Fibroblast of the conjunctiva (primary cell): ENCODE data around the gene EEF1E1.
"Not testable (repeated sequence)": the region's sequence is repeated elsewhere in the genome, so short reads cannot be mapped to it uniquely, and the experiment has no call there.

Source experiments
- DNase-seq: peaks from one replicate; pipeline ENCODE4 v3.0.0-alpha.2; 2010; ENCODE audit warnings: low read depth

EEF1E1 gene

DNA sequence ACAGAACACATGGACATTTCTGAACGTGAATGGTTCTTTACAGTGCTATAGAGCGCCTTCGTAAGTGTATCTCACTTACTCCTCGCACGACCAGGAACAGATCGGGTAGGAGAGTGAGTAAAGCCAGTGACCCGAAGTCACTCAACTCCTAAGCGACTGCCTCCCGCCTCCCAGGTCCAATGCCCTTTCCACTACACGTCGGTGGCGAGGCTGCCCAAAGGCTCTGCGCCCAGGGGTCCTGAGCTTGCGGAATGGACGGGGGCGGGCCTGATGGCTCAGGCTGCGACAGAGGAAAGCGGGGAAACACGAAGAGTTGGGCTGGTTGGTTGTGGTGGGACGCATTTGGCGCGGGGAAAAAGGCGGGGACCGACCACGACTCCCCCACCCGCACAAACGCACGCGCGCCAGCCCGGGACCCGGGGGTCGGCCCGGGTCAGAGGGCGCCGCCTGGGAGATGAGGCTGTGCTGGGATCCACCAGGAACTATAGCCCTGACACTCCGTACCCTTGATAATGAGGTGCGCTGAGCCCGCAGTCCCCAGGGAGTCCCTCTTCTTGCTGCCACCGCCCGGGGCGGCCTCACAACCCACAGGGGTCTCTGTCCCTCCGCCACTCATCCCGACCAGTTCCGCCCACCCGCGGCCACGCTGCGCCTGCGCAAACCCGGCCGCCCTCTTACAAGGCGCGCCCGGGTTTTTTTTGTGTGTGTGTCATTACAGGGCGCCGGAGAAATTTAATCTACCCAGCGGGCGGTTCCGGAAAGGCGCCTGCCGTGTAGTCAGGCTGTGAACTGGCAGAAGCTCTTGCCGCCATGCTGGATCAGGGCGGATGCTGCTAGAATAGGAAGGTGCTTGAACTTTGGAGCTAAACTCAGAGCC, 38.3 kb downstream of the EEF1E1 start, which contains the start of gene BLOC1S5:
TSS of gene BLOC1S5 (minus strand) at position 629 of the 877 bp plus-strand sequence. CDS start at position 616, 13 bp downstream.
- DNase-seq = peak; percentile 96

DNA sequence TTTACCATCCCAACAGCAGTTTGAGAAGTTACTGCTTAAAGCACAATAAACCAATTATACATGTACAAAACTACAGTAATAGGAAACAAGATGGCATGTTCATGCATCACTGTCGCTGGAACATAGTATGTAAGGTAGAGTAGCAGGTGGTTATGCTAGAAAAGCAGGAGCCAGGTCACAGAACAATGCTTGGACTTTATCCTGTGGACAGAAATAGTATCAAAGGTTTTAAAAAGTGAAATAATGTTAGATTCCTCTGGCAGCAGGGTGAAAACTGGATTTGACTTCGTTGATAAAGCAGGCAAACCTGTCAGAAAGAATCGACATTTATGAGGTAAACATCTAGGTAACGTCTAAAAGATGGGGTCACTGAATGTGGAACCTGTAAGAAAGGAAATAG, 40.6 kb downstream of the EEF1E1 start:
- no peak for DNase-seq

DNA sequence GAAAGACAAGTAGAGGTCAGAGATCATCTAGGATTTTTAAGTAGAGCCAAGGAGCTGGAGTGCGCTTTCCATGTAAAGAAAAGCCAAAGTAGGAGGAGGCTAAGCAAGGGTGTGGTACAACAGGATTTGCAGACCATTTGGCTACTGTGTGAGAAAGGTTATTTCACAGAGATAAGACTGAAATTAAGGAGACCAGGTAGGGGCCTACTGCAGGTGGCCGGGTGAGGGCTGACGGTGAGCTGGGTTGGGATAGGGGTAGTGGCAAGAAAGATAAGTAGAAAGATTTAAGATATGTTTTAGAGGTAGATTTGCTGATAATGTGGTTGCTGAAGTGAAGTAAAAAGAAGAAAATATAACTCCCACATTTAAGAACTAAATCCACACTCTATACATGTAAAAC, 42.0 kb downstream of the EEF1E1 start:
- no peak for DNase-seq

DNA sequence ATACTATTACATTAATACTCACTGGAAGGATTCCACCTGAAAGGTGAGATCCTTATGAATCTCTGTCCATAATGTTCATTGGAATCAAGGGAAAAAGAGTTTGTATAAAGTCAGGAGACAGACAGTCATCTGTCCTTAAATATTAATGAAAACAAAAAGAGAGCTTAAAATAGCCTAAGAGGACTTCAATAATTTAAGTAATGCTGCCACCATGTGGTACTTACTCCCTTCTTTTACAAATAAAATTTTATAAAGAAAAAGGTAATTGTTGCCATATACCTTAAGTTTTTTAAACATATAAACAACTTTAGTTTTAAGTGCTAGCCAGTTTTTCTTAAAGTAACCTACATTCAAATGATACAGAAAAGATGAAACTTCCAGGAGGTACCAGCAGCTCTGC, 43.2 kb downstream of the EEF1E1 start:
- DNase-seq = peak; percentile 38

DNA sequence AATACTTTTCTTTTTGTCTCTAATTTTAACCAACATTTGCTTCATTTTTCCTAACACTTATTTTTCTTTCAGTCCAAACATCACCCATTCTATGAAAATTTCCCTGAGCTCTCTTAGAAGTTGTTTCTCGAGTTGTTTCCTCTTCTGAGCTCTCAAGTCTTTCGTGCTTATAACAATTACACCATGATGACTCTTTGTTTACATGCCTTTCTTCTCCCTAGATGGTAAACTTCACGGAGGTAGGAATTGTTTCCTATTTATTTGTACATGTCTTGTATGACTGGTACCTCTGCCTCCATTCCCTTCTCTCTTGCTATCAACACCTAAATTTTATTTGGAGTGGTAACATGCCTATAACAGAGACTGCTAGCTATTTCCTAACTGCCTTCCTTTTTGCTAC, 44.6 kb downstream of the EEF1E1 start:
- DNase-seq = no peak

DNA sequence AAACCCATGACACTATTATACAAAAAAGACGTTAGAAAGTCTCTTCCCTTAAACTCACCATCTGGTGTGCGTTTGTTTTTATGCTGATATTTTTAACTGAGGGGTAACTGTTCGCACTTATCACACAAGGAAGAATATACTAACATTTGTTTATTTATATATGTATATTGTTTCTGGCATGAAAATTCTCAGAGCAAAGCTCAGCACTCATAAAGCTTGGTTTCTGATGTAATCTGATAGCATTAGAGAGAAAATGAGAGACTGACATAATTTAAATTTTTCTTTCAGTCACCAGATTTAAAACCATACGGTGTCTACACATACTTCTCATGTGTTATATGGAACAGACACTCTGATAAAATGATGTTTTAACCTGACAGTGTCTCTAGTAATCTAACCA, 45.1 kb downstream of the EEF1E1 start:
- no peak for DNase-seq

DNA sequence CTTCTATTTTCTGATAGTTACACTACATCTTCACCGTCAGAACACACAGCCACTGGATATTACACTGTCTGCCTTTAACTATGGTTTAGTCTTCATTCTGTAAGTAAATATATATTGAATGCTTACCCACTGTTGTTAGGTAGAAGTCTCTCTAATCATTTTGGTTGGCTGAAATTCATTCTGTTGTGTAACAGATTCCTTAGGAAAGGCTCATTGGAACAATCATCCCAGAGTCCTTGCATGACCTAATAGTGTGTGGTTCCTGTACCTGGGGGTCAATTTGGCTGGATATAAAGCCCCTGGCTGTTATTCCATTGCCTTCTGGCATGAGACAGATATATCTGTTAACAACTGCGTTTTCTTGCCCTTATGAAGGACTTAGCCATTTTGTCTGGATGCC, 48.1 kb downstream of the EEF1E1 start:
- no peak for DNase-seq

DNA sequence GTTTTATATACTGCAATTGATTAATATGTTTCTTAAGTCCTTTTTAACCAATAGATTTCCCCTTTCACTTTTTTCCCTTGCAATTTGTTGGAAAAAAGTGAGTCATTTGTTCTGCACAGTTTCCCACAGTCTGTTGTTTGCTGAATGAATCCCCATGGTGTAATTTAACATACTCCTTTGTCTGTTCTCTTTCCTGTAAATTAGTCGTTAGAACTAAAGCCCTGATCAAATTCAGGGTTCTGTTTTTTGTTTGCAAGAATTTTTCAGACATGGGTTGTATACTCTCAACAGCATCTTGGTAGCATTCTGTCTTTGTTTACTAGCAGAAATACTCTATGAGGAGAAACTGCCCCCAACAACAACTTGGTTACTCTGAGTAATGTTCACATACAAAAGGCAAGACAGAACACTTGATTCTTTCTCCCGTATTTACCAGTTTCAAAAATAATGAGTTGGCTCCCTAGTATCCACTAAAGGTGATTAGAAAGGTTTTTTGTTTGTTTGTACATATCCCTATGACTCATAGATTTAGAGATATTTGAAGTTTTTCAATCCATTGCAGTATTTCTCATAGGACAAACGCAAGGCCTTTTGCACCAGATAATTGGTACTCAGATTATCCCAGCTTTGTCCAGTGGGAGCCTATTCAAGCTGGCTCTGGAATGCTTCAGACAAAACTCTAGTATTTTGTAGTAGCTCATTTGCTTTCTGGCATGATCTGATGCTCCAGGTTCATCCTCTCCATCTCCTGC, 54.6 kb downstream of the EEF1E1 start:
- no peak for DNase-seq

DNA sequence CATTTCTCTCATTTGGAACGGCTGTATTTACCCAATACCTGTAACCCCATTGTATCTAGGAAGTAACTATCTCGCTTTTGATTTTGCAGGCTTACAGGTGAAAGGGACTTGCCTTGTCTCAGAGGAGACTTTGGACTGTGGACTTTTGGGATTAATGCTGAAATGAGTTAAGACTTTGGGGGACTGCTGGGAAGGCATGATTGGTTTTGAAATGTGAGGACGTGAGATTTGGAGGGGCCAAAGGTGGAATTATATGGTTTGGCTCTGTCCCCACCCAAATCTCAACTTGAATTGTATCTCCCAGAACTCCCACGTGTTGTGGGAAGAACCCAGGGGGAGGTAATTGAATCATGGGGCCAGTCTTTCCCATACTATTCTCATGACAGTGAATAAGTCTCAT, 56.6 kb downstream of the EEF1E1 start:
- DNase-seq = not testable (repeated sequence)

DNA sequence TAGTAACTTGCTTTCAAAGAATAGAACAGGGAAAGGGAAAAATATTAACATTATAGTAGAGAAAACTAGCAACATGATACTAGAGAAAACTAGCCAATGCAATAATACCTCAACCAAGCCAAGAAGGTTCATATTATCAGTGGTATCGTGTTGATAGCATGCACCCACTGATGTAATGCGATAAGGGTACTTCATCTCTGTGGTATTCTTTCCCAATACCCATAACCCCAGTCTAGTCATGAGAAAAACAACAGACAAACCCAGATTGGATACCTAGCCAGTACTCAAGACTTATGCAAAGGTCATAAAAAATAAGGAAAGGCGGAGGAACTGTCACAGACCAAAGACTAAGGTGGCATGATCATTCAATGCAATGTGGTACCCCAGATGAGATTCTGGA, 59.1 kb downstream of the EEF1E1 start:
- DNase-seq = no peak

DNA sequence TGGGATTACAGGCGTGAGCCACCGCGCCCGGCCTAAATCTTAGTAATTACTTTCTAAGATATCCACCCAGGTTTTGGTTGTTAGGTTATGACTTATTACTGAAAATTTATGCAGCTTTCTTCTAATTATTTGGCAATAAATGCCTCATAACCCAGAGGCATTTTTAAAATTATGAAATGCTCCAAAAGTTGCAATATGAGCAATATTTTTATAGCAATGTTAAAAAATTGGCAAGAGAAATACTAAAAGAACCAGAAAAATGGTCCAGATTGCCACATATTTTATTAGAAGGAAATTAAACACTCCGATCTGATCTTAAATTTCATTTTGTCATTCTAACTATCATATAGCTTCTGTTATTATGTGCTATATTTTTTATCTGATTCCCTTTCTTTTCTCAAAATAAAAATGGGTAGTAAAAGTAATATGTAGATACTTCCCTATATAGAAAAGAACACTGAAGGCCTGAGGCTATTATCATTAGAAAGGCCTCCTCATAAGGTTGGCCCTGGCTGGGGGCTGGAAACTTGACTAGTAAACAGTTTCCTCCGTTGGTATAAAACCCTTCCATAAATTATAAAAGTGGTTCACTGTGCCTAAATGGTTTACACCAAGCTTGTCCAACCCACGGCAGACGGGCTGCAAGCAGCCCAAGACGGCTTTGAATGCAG, 60.3 kb downstream of the EEF1E1 start:
- DNase-seq = no peak

DNA sequence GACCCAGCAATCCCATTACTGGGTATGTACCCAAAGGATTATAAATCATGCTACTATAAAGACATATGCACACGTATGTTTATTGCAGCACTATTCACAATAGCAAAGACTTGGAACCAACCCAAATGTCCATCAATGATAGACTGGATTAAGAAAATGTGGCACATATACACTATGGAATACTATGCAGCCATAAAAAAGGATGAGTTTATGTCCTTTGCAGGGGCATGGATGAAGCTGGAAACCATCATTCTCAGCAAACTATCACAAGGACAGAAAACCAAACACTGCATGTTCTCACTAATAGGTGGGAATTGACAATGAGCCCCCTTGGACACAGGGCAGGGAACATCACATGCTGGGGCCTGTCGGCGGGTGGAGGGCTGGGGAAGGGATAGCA, 68.2 kb downstream of the EEF1E1 start:
- DNase-seq = not testable (repeated sequence)

DNA sequence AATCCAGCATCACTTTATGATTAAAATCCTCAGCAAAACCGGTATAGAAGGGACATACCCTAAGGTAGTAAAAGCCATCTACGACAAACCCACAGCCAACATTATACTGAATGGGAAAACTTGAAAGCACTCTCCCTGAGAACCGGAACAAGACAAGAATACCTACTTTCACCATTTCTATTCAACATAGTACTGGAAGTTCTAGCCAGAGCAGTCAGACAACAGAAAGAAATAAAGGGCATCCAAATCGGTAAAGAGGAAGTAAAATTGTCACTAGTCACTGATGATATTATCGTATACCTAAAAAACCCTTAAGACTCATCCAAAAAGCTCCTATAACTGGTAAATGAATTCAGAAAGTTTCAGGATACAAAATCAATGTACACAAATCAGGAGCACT, 71.4 kb downstream of the EEF1E1 start:
- no peak for DNase-seq
